T-helper 1 cell (primary cell): ENCODE measurements around the gene NKX1-1.
"Not testable (repeated sequence)": the region's sequence is repeated elsewhere in the genome, so short reads cannot be mapped to it uniquely, and the experiment has no call there.

Source experiments
- DNase-seq, 5 donors: peaks; one replicate each; pipeline ENCODE4 v3.0.0-alpha.2; 2012 to 2020
- total RNA-seq, 4 donors: gene quantifications; one replicate each; lab custom pipeline; 2026; lab: John Stamatoyannopoulos, UW

The NKX1-1 gene
- 0 to 0.08 (median 0) reads per million in 4 donors for total RNA-seq

DNA sequence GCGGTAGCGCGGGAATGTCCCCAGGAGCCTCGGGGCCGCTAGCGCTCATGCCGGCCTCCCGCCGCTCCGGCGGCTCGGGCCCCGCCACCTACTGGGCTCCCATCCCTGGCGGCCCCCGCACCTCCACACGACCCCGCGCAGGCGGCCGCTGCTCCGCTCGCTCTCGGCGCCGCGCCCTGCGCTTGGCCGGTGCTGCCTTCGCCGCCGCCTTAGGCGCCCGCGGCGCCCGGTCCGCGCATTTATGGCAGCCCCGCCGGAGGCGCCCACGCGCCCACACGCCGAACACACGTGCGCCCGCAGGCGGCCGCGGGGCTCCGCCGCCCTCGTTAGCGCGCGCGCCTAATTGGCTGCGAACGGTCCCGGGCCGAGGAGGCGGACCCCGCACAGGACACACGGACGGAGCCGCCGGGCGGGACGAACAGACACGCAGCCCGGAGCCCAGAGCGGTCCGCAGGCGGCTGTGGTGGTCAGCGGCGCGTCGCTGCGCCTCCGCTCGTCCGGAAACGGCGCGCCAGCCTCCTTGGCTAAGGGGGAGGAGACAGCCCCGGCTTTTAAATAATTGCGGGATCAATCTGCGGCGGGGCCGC lies at the start of gene NKX1-1:
Gene NKX1-1 (minus strand): TSS at position 49 of the 587 bp plus-strand sequence. CDS start 0 bp downstream, at position 49.
- no peak for DNase-seq

DNA sequence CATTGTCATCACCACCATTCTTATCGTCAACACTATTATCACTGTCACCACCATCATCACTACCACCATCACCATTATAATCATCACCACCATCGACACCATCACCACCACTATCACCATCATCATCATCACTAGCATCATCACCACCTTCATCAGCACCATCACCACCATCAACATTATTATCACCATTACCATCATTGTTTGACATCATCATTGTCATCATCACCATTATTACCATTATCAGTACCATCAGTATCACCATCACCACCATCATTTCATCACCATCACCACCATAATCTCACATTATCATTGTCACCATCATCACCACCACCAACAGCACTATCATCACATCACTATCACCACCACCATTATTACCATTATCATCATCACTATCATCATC lies 47.5 kb upstream of the NKX1-1 start:
- DNase-seq = no peak

DNA sequence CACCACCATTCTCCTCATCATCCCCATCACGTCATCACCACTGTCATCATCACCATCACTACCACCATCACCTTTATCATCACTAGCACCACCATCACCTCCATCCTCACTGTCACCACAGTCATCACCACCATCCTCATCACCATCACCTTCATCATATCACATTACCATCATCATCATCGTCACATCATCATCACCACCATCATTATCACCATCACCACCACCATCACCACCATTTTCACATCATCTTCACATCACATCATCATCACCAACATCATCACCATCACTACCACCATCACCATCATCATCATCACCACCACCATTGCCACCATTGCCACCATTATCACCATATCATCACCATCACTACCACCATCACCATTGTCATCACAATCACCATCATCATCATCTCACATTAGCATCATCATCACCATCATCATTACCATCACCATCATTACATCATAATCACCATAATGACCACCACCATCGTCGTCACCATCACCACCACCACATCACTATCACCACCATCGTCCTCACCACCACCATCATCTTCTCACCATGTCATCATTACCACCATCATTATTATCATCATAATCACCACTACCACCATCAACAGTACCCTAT lies 46.3 kb upstream of the NKX1-1 start:
- no peak for DNase-seq

DNA sequence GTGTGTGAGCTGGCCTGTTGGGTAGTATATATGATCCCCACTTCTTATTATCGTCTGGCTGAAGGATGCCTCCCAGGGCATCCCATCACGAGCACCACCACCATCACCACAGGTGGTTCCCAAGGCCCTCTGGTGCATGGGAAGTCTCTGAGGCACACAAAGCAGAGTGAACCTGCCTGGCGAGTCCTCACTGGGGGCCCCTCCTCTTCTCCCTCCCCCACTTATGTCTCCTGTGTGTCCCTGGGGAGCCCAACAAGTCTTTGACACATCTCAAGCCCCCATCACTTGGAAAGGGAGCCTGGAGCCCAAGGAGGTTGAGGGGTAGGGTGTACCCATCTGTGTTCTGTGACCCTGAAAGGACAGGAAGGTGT lies 45.5 kb upstream of the NKX1-1 start:
- no peak for DNase-seq

DNA sequence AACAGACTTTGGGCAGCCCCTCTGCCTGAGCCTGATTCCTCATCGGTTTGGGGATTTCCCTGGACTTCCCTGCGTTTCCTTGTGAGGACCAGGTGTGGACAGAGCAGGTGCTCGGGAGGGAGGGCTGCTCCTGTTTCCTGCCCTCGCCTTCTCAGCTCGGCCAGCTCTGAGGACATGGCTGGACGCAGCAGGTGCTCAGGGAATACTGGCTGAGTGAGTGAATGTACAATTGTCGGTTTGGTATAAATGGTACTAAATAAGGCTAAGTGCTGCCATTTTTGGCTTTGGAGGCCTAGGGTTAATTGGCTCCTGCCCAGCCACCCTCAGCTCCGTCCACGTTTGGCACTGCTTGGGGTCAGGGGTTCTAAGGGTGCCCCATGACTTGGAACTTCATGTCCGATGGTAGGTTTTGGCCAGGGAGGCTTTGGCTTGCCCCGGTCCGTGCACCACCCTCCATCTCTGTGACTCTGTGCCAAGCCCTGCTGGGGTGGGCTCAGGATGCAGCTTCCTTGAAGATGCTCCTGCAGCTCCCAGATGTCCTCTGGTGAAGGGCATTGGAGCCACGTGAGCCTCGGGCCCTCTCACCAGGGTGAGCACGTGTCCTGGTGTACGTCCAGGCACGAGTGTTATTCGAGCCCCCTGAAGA lies 45.0 kb upstream of the NKX1-1 start:
- no peak for DNase-seq

- DNase-seq = no peak
Measured at GRCh38 chr4:1449833-1450741, 43.8 kb upstream of the NKX1-1 start.

DNA sequence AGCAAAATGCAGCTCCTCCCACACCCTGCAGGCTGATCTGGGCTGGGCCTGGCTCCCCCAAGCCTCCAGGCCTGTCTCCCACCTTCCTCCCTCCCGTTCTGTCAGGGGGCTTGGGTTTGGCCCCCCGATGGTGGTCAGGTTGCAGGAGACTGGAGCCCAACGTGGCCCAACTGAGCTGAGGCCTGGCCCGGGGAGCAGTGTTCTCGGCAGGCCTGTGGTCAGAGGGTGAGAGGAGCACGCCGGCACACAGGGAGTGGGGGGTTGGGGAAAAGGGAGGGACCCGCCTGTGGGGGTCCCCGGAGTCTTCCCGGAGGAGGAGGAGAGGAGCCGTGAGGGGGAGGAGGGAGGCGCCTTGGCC lies 43.2 kb upstream of the NKX1-1 start:
- no peak for DNase-seq

GRCh38 chr4:1448589-1449420 lies 42.6 kb upstream of the NKX1-1 start:
- DNase-seq = no peak

DNA sequence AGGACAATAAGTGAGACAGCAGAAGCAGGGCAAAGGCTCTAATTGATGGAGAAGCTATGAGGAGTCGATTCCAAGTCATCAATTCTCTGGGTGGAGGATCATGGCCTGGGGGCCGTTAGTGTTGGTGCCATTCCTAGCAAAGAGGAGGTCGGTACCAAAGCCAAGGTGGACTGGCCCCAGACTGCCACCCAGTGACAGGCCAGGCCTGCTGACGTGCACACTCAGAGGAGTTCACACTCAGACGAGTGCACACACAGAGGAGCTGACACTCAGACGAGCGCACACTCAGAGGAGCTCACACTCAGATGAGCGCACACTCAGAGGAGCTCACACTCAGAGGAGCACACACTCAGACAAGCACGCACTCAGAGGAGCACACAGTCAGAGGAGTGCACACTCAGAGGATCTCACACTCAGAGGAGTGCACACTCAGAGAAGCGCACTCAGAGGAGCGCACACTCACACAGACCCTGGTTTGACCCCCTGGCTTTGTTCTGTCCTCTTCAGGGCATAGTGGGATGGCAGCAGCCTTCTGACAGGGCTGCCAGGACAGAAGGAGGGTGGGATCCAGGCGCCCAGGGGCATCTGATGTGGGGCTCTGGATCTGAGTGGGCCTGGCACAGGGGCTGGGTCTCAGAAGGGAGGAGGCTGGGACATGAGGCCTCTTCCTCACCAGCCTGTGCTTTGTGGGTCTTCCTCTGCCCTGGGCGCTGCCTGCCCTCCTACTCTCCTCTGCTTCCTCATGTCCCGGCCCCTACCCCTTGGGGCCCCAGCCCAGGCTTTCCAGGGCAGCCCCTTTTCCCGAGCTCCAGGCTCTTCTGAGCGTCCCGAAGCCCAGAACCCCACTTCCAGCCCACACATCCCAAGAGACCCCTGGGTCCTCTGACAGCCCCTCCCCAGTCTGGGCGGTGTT lies 41.7 kb upstream of the NKX1-1 start:
- no peak for DNase-seq

- DNase-seq = no peak
Measured at GRCh38 chr4:1446502-1447386, 40.5 kb upstream of the NKX1-1 start.

- DNase-seq = no peak
Measured at GRCh38 chr4:1445716-1446445, 39.6 kb upstream of the NKX1-1 start.

DNA sequence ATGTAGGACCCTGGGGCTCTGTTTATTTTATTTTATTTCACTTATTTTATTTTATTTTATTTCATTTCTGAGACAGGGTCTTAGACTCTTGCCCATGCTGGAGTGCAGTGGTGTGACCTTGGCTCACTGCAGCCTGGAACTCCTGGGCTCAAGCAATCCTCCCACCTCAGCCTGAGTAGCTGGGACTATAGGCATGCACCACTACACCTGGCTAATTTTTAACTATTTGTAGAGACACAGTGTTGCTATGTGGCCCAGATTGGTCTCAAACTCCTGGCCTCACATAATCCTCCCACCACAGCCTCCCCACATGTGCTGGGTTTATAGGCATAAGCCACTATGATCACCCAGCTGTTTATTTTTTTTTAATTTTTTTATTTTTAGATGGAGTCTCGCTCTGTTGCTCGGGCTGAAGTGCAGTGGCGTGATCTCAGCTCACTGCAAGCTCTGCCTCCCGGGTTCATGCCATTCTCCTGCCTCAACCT lies 37.5 kb upstream of the NKX1-1 start:
- not testable (repeated sequence) for DNase-seq

GRCh38 chr4:1427010-1427409 lies 20.8 kb upstream of the NKX1-1 start:
- DNase-seq = no peak

DNA sequence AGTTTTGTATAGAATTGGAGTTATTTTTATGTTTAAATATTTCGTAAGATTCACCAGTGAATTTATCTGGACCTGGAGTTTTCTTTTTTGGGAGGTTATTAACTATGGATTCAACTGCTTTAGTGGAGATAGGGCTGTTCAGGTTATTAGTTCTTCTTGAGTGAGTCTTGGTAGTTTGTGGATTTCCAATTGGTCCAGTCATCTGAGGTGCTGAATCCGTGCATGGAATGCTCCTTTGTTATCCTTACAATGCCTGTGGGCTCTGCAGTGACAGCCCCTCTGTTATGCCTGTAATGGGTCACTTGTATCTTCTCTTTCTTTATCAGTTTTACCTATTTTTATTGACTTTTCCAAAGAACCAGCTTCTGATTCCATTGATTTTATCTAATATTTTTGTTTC lies 15.4 kb upstream of the NKX1-1 start:
- DNase-seq = no peak

DNA sequence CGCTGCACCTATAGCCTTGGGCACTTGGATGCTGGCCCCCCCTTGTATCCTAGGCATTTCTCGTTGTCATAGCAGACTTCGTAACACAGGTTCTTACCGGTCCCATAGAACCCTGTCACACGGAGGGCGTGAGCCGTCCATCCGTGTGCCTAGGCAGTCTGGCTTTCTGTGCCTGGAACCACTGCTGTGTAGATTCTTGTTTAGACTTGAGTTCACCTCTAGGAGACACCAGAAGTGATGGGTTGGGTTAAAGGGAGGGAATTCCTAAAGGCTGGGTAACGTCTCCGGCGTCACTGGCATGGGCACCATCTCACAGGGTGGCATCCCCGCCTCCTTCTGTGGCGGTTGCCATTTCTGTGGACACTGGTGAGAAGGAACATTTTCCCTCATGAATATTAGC lies 13.5 kb upstream of the NKX1-1 start:
- no peak for DNase-seq

GRCh38 chr4:1418494-1419285 lies 12.4 kb upstream of the NKX1-1 start:
- DNase-seq = no peak

DNA sequence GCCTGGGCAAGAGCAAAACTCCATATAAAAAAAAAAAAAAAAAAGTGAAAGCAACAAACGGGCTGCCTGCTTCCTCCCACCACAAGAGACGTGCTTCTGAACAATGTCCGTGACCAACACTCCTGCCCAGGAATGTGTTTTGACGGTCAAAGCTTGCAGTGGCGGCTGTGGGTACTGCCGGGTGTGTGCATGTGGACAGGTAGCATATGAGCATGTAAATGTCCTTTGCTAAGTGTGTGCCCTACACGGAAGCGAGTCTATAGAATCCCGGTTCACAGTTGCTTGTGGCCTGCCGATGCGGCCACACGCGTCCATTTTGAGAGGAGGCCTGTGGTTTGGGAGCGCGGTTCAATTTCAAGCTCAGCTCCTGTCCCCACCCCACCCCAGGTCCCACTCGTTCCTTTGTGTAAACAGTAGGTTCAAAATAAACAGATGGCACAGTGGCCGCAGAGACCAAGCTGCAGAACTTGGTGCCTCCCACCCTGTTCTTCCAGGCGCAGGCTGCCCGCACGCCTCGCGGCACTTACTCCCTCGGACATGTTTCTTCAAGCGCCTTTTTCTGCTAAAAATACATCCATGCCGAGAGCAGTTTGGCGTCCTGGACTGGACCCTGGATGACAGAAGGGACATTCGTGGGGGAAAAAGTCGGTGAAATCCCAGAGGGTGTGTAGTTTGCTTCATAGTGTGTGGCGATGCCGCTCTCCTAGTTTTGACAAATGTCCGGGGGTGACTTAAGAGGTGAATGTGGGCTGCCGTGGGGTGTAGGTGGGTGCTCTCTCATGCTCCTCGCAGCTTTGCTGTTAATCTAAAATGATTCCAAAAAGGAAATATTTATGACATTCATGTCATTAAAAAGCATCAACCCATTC lies 11.5 kb upstream of the NKX1-1 start:
- DNase-seq = no peak

- DNase-seq = no peak
Measured at GRCh38 chr4:1416948-1417260, 10.7 kb upstream of the NKX1-1 start.
